ENCODE data around the gene ROBO4. TPM values are rescaled to one million over a fixed set of nuclear protein-coding genes. Genes with fewer than 3 reads are reported as not detected.

ROBO4 gene
- total RNA-seq, 1 experiment from 2014 or later, result 10.6 TPM

GRCh38 chr11:124880290-124880611 lies 17.4 kb downstream of the ROBO4 start:
- POLR2A ChIA-PET, result interaction anchor here (1.2 to 1.5 kb wide), 2 partner anchors 18 to 73 kb away, joined by 3 read pairs; partner anchors contain the start of gene CCDC15
- no peaks in the 10 kb centered on the region for H3K27me3 Mint-ChIP-seq (ENCODE audit: insufficient read depth, unreplicated experiment)
- H3K9me3 Mint-ChIP-seq (ENCODE audit: unreplicated experiment), result no peaks in the 10 kb centered on the region
- no peak overlapping the region for H3K27ac Mint-ChIP-seq (ENCODE audit: low read depth, unreplicated experiment)
- intact Hi-C loops (cut with micrococcal nuclease), result no loop called here
- CTCF ChIA-PET, result interaction anchor here (0.7 to 0.8 kb wide), 2 partner anchors 14 to 129 kb away, joined by 3 to 4 read pairs; no protein-coding TSS in a partner anchor
- BruUV-seq (replicated peaks), result no TSS peak
- H3K36me3 Mint-ChIP-seq (ENCODE audit: insufficient read depth, unreplicated experiment), result peaks cover 4% of the 10 kb centered on the region
- H3K4me3 Mint-ChIP-seq (ENCODE audit: unreplicated experiment), result no peak overlapping the region
- no peak for TF ChIP-seq CTCF (IDR thresholded peaks at IDR 0.05; ENCODE audit: unreplicated experiment)
- H3K4me1 Mint-ChIP-seq (ENCODE audit: insufficient read depth, unreplicated experiment), result peaks cover 22% of the 10 kb centered on the region
- no peak for DNase-seq (ENCODE audit: unreplicated experiment)

- H3K27ac Mint-ChIP-seq (ENCODE audit: low read depth, unreplicated experiment), result no peak overlapping the region
- H3K9me3 Mint-ChIP-seq (ENCODE audit: unreplicated experiment), result no peaks in the 10 kb centered on the region
- ChIA-PET CTCF (interaction anchor here (0.8 kb wide), 1 partner anchor 13 kb away, joined by 3 read pairs; no protein-coding TSS in a partner anchor), POLR2A (interaction anchor here (1.2 to 1.5 kb wide), 2 partner anchors 19 to 74 kb away, joined by 3 read pairs; partner anchors contain the start of gene CCDC15)
- no peak for TF ChIP-seq CTCF (IDR thresholded peaks at IDR 0.05; ENCODE audit: unreplicated experiment)
- no peak for DNase-seq (ENCODE audit: unreplicated experiment)
- intact Hi-C loops (cut with micrococcal nuclease), result no loop called here
- no peaks in the 10 kb centered on the region for H3K27me3 Mint-ChIP-seq (ENCODE audit: insufficient read depth, unreplicated experiment)
- H3K4me1 Mint-ChIP-seq (ENCODE audit: insufficient read depth, unreplicated experiment), result peaks cover 23% of the 10 kb centered on the region
- H3K4me3 Mint-ChIP-seq (ENCODE audit: unreplicated experiment), result no peak overlapping the region
- no TSS peak for BruUV-seq (replicated peaks)
- H3K36me3 Mint-ChIP-seq (ENCODE audit: insufficient read depth, unreplicated experiment), result peaks cover 4% of the 10 kb centered on the region
Observed at GRCh38 chr11:124879493-124880289, 18.0 kb downstream of the ROBO4 start.

- no TSS peak for BruUV-seq (replicated peaks)
- Mint-ChIP-seq H3K4me1 (ENCODE audit: insufficient read depth, unreplicated experiment) (peaks cover 23% of the 10 kb centered on the region), H3K27ac (ENCODE audit: low read depth, unreplicated experiment) (no peak overlapping the region), H3K36me3 (ENCODE audit: insufficient read depth, unreplicated experiment) (no peaks in the 10 kb centered on the region), H3K27me3 (ENCODE audit: insufficient read depth, unreplicated experiment) (no peaks in the 10 kb centered on the region), H3K9me3 (ENCODE audit: unreplicated experiment) (no peaks in the 10 kb centered on the region), H3K4me3 (ENCODE audit: unreplicated experiment) (no peak overlapping the region)
- CTCF ChIA-PET, result interaction anchor here (0.6 to 1.3 kb wide), 5 partner anchors 12 to 596 kb away, joined by 3 to 7 read pairs (median 3); no protein-coding TSS in a partner anchor
- POLR2A ChIA-PET, result interaction anchor here (1.6 kb wide), 1 partner anchor 75 kb away, joined by 6 read pairs; the partner anchor contains the start of gene CCDC15
- intact Hi-C loops (cut with micrococcal nuclease), result no loop called here
- no peak for TF ChIP-seq CTCF (IDR thresholded peaks at IDR 0.05; ENCODE audit: unreplicated experiment)
- no peak for DNase-seq (ENCODE audit: unreplicated experiment)
Observed at GRCh38 chr11:124878759-124879492, 18.7 kb downstream of the ROBO4 start.

Data from MCF 10A (cell line).